Keratinocyte (primary cell): ENCODE results near the gene RAB3IP.

ENCODE experiments used
- CTCF ChIP-seq, 3 experiments: IDR thresholded peaks in 1 of 3; conservative IDR thresholded peaks in 1 of 3; optimal IDR thresholded peaks in 1 of 3; 2 replicates in 2 of 3; 3 replicates in 1 of 3; pipeline versions ENCODE3 to v1.5.1; 2011; ENCODE audit warnings: low read length in 3 of 3, mild to moderate bottlenecking in 3 of 3, moderate library complexity in 2 of 3, control low read depth in 1 of 3, inconsistent platforms in 1 of 3; ENCODE audit not compliant: insufficient read depth in 2 of 3; ENCODE audit errors: extremely low read depth in 1 of 3
- EZH2 ChIP-seq: IDR thresholded peaks from one replicate; pipeline ENCODE4 v1.6.1; 2012; ENCODE audit warnings: inconsistent platforms, mild to moderate bottlenecking, low read length, moderate library complexity

GRCh38 chr12:69733638-69734037 is 5.0 kb upstream of the RAB3IP start:
- TF ChIP-seq CTCF (optimal IDR thresholded peaks at IDR 0.05 in 1 of 3, IDR thresholded peaks at IDR 0.05 in 1 of 3, conservative IDR thresholded peaks at IDR 0.05 in 1 of 3; ENCODE audit: extremely low read depth in 1 of 3, insufficient read depth in 2 of 3, low read length in 3 of 3) (no peak), EZH2 (no peak)
